H1 (cell line): ENCODE results near the gene CAMTA1. TPM values are rescaled to one million over a fixed set of nuclear protein-coding genes. Genes with fewer than 3 reads are reported as not detected.

Source experiments
- CTCF ChIA-PET: fragments of 300-600 bp; sonication (Branson Sonifier 250); formaldehyde crosslinking; loops from one replicate; lab custom pipeline; 2021; ENCODE audit not compliant: partially characterized antibody; lab: Charles Lee
- POLR2A ChIA-PET: fragments of 300-600 bp; sonication (Branson Sonifier 250); formaldehyde crosslinking; loops from one replicate; lab custom pipeline; 2021; ENCODE audit warnings: inconsistent platforms; ENCODE audit not compliant: partially characterized antibody; lab: Charles Lee
- DNase-seq, 2 experiments: peaks; one replicate each; pipeline versions ENCODE4 v3.0.0 to v3.0.0-alpha.2; 2010 to 2022; ENCODE audit warnings: low spot score in 2 of 2, low read depth in 1 of 2, mixed read lengths in 1 of 2
- FAIRE-seq: peaks from 2 replicates; lab custom pipeline; 2011; peaks lifted over from hg19 to GRCh38; lab: Jason Lieb, UNC
- H2AFZ ChIP-seq: 2 replicates; pipeline ENCODE4 v1.8.1; 2012; ENCODE audit warnings: low read length, inconsistent platforms
- H2AK5ac ChIP-seq: 2 replicates; pipeline ENCODE4 v1.6.1; 2013; ENCODE audit warnings: low read depth, low read length
- H2BK120ac ChIP-seq: replicated peaks from 2 replicates; pipeline ENCODE3; 2013; ENCODE audit warnings: low read depth, low read length, inconsistent platforms
- H2BK12ac ChIP-seq: 2 replicates; pipeline ENCODE4 v1.6.1; 2013; ENCODE audit warnings: low read depth, low read length
- H2BK15ac ChIP-seq: 2 replicates; pipeline ENCODE4 v1.6.1; 2013; ENCODE audit warnings: low read length
- H2BK20ac ChIP-seq: 2 replicates; pipeline ENCODE4 v1.6.1; 2013; ENCODE audit warnings: low read length
- H2BK5ac ChIP-seq: 2 replicates; pipeline ENCODE4 v1.6.1; 2013; ENCODE audit warnings: low read depth, low read length
- H3K14ac ChIP-seq: 2 replicates; pipeline ENCODE4 v1.6.1; 2013; ENCODE audit warnings: inconsistent platforms; ENCODE audit not compliant: insufficient read length
- H3K18ac ChIP-seq: 2 replicates; pipeline ENCODE4 v1.6.1; 2013; ENCODE audit warnings: low read length; ENCODE audit errors: extremely low read depth
- H3K23ac ChIP-seq: 2 replicates; pipeline ENCODE4 v1.6.1; 2013; ENCODE audit warnings: inconsistent platforms; ENCODE audit not compliant: insufficient read length
- H3K23me2 ChIP-seq: 2 replicates; pipeline ENCODE4 v1.6.1; 2013; ENCODE audit warnings: low read depth, low read length
- H3K27ac ChIP-seq: 2 replicates; pipeline ENCODE4 v1.6.1; 2011; ENCODE audit warnings: low read depth, low read length, inconsistent platforms
- H3K27me3 ChIP-seq, 4 experiments: replicated peaks in 1 of 4; 1 replicate in 1 of 4; 2 replicates in 3 of 4; pipeline versions ENCODE4 v1.6.1 to v1.8.1; 2011 to 2013; ENCODE audit warnings: low read length in 3 of 4, mild to moderate bottlenecking in 3 of 4, inconsistent platforms in 2 of 4, mixed read lengths in 2 of 4, moderate library complexity in 1 of 4; ENCODE audit not compliant: control insufficient read depth in 3 of 4, insufficient read depth in 3 of 4; ENCODE audit errors: extremely low read depth in 1 of 4
- H3K36me3 ChIP-seq, 4 experiments: 2 replicates each; pipeline versions ENCODE4 v1.6.1 to v1.8.1; 2011 to 2013; ENCODE audit warnings: mild to moderate bottlenecking in 4 of 4, low read length in 3 of 4, moderate library complexity in 2 of 4, control low read depth in 1 of 4, inconsistent platforms in 1 of 4; ENCODE audit not compliant: insufficient read depth in 4 of 4, control insufficient read depth in 2 of 4
- H3K4ac ChIP-seq: replicated peaks from 2 replicates; pipeline ENCODE3; 2013; ENCODE audit warnings: low read length, low read depth, mixed read lengths, inconsistent platforms; ENCODE audit not compliant: insufficient read length
- H3K4me1 ChIP-seq, 4 experiments: replicated peaks in 1 of 4; 1 replicate in 1 of 4; 2 replicates in 3 of 4; pipeline versions ENCODE4 v1.6.1 to v1.8.1; 2011 to 2013; ENCODE audit warnings: low read length in 3 of 4, inconsistent platforms in 2 of 4, mixed read lengths in 1 of 4; ENCODE audit not compliant: insufficient read depth in 4 of 4, control insufficient read depth in 3 of 4
- H3K4me2 ChIP-seq, 2 experiments: 2 replicates each; pipeline versions ENCODE4 v1.6.1 to v1.8.1; 2011 to 2013; ENCODE audit warnings: low read depth in 2 of 2, low read length in 2 of 2, control low read depth in 1 of 2, inconsistent platforms in 1 of 2, mild to moderate bottlenecking in 1 of 2; ENCODE audit not compliant: insufficient read depth in 1 of 2
- H3K4me3 ChIP-seq, 4 experiments: fragments of 200-600, 300-600 bp in 1 of 4; sonication (generic), shearing (Covaris generic), sonication (Bioruptor Twin) in 1 of 4; 2 replicates each; pipeline versions ENCODE4 v1.5.1 to v1.8.1; 2011 to 2016; ENCODE audit warnings: low read length in 4 of 4, low read depth in 3 of 4, control low read depth in 2 of 4, inconsistent platforms in 2 of 4, mild to moderate bottlenecking in 2 of 4, mixed read lengths in 1 of 4, moderate library complexity in 1 of 4; ENCODE audit not compliant: insufficient read depth in 2 of 4; ENCODE audit errors: extremely low read depth in 1 of 4
- H3K56ac ChIP-seq: replicated peaks from 2 replicates; pipeline ENCODE3; 2013; ENCODE audit warnings: low read depth, mild to moderate bottlenecking, mixed read lengths, low read length, inconsistent platforms; ENCODE audit not compliant: insufficient read length
- H3K79me1 ChIP-seq: 2 replicates; pipeline ENCODE4 v1.6.1; 2013; ENCODE audit warnings: low read depth, low read length, control low read depth
- H3K79me2 ChIP-seq, 2 experiments: 2 replicates each; pipeline versions ENCODE4 v1.6.1 to v1.8.1; 2012 to 2013; ENCODE audit warnings: low read length in 2 of 2, mild to moderate bottlenecking in 2 of 2, inconsistent platforms in 1 of 2; ENCODE audit not compliant: insufficient read depth in 2 of 2, control insufficient read depth in 1 of 2
- H3K9ac ChIP-seq, 4 experiments: replicated peaks in 1 of 4; 1 replicate in 1 of 4; 2 replicates in 3 of 4; pipeline versions ENCODE4 v1.6.1 to v1.8.1; 2011 to 2013; ENCODE audit warnings: low read depth in 3 of 4, low read length in 3 of 4, control low read depth in 2 of 4, mild to moderate bottlenecking in 2 of 4, moderate library complexity in 2 of 4, inconsistent platforms in 1 of 4; ENCODE audit errors: extremely low read depth in 1 of 4
- H3K9me3 ChIP-seq, 2 experiments: 2 replicates each; pipeline versions ENCODE4 v1.6.1 to v1.8.1; 2012 to 2013; ENCODE audit warnings: mild to moderate bottlenecking in 2 of 2, moderate library complexity in 2 of 2, control low read depth in 1 of 2, inconsistent platforms in 1 of 2, low read depth in 1 of 2, low read length in 1 of 2, mixed read lengths in 1 of 2; ENCODE audit not compliant: insufficient read depth in 2 of 2
- H4K20me1 ChIP-seq, 2 experiments: replicated peaks in 1 of 2; 2 replicates each; pipeline versions ENCODE3 to v1.8.1; 2011 to 2013; ENCODE audit warnings: inconsistent platforms in 2 of 2, low read length in 2 of 2, mild to moderate bottlenecking in 1 of 2; ENCODE audit not compliant: insufficient read depth in 2 of 2, control insufficient read depth in 1 of 2
- H4K5ac ChIP-seq: 2 replicates; pipeline ENCODE4 v1.6.1; 2013; ENCODE audit warnings: low read length, low read depth, mixed read lengths, inconsistent platforms; ENCODE audit not compliant: insufficient read length
- H4K8ac ChIP-seq: 2 replicates; pipeline ENCODE4 v1.8.0; 2013; ENCODE audit warnings: mild to moderate bottlenecking, moderate library complexity, low read length, inconsistent platforms; ENCODE audit not compliant: insufficient read depth; ENCODE audit errors: extremely low read depth
- H4K91ac ChIP-seq: replicated peaks from 2 replicates; pipeline ENCODE3; 2013; ENCODE audit warnings: low read length, mixed read lengths, inconsistent platforms; ENCODE audit not compliant: insufficient read length
- CBX8 ChIP-seq: fragments of 300-800, 300-1000 bp; sonication (generic); IDR thresholded peaks from 2 replicates; pipeline ENCODE4 v1.7.1; 2016; ENCODE audit warnings: low read depth, low read length, borderline replicate concordance
- MAFK ChIP-seq: IDR thresholded peaks from 2 replicates; pipeline ENCODE4 v1.6.1; 2012; ENCODE audit warnings: low read depth, mild to moderate bottlenecking, improper control_type of control experiment, low read length
- NANOG ChIP-seq: IDR thresholded peaks from 2 replicates; pipeline ENCODE4 v1.6.1; 2011; ENCODE audit warnings: low read length, low read depth, mild to moderate bottlenecking, inconsistent platforms; ENCODE audit not compliant: insufficient read depth, poor library complexity, severe bottlenecking
- RFX5 ChIP-seq: IDR thresholded peaks from 2 replicates; pipeline ENCODE4 v1.6.1; 2011; ENCODE audit warnings: low read depth, low read length, improper control_type of control experiment, borderline replicate concordance
- WGBS, 2 experiments: shearing (Covaris generic) in 1 of 2; methylation state at CpG; one replicate each; pipeline versions ENCODE4 v1.1.6 to v1.1.7; 2013 to 2015; ENCODE audit warnings: low lambda C conversion rate in 2 of 2, mixed read lengths in 2 of 2, inconsistent platforms in 1 of 2, low coverage in 1 of 2, missing lambda C conversion rate in 1 of 2; ENCODE audit not compliant: insufficient replicate concordance in 2 of 2, insufficient coverage in 1 of 2, insufficient read length in 1 of 2; ENCODE audit errors: extremely low coverage in 1 of 2, missing lambda C conversion rate in 1 of 2; 5-methylcytosine and 5-hydroxymethylcytosine counted together
- polyA plus RNA-seq, 7 experiments: library from polyadenylated mRNA; depleted of rRNA in 3 of 7; stranded (reverse) in 5 of 7; unstranded in 2 of 7; fragments of >200 nt in 5 of 7; fragments of 200-250 nt in 2 of 7; gene quantifications; 1 replicate in 5 of 7; 2 replicates in 1 of 7; 4 replicates in 1 of 7; pipeline versions ENCODE4 v1.2.1 to v1.2.3, GENCODE V29; 2011 to 2013; ENCODE audit warnings: missing spikeins in 2 of 7, mixed read lengths in 2 of 7
- total RNA-seq: library from RNA; stranded (reverse); fragmentation: NEBNext Ultra II Directional; extraction: Animal tissue kit (Norgen Biotek cat#: 25700); gene quantifications from 2 replicates; pipeline ENCODE4 v1.2.1, GENCODE V29; 2021

CAMTA1 gene
- total and polyA plus RNA-seq, 2 of the 8 experiments (the other 6 are each of a cell fraction or from before 2014, with no cell fraction given): 65.0 to 119 TPM

- no peak for DNase-seq
- no peaks in the 10 kb centered on the region for H3K9me3 ChIP-seq
- no peaks in the 10 kb centered on the region for H4K20me1 ChIP-seq
- no peak overlapping the region for H4K8ac ChIP-seq
- WGBS, 2 experiments: 82% methylated on average over 1 of the region's 1 CpG; no CpG with 5 or more reads in 1 of the 2 experiments
- no peaks in the 10 kb centered on the region for H3K79me2 ChIP-seq
- no peak overlapping the region for H3K4me3 ChIP-seq
- no peak overlapping the region for H3K9ac ChIP-seq
- no peak overlapping the region for H3K4ac ChIP-seq
- H3K23me2 ChIP-seq: no peaks in the 10 kb centered on the region; the same call in 1 of the 2 replicates
- no peak overlapping the region for H2BK5ac ChIP-seq
- no peak overlapping the region for H2BK15ac ChIP-seq
- no peak overlapping the region for H2BK12ac ChIP-seq
- H3K4me1 ChIP-seq: peaks cover 0 to 2% (median 0%) of the 10 kb centered on the region in 4 experiments; a peak in 1 of 7 replicates
- no peak overlapping the region for H4K91ac ChIP-seq
- H4K5ac ChIP-seq: no peak overlapping the region
- no peak overlapping the region for H3K4me2 ChIP-seq
- H2AK5ac ChIP-seq: no peak overlapping the region
- no peak overlapping the region for H2BK120ac ChIP-seq
- H3K27me3 ChIP-seq: no peaks in the 10 kb centered on the region
- ChIA-PET POLR2A (interaction anchor here (0.6 to 1.2 kb wide), 2 partner anchors 9 to 28 kb away, joined by 3 read pairs; no protein-coding TSS in a partner anchor), CTCF (interaction anchor here (0.9 to 1.2 kb wide), 3 partner anchors 9 to 61 kb away, joined by 3 to 4 read pairs (median 3); no protein-coding TSS in a partner anchor)
- no peak overlapping the region for H3K56ac ChIP-seq
- no peak overlapping the region for H3K14ac ChIP-seq
- no peak overlapping the region for H3K18ac ChIP-seq
- no peak for FAIRE-seq
- no peaks in the 10 kb centered on the region for H3K36me3 ChIP-seq
- H2AFZ ChIP-seq: no peak overlapping the region
- H3K79me1 ChIP-seq: no peaks in the 10 kb centered on the region
- no peak overlapping the region for H3K23ac ChIP-seq
- H3K27ac ChIP-seq: no peak overlapping the region
- H2BK20ac ChIP-seq: no peak overlapping the region
- TF ChIP-seq NANOG (no peak), RFX5 (no peak), CBX8 (no peak), MAFK (no peak)
Observed at GRCh38 chr1:6756457-6756856, 28.8 kb upstream of the CAMTA1 start.
